ENCODE data around the gene GYS1.

GYS1 gene

DNA sequence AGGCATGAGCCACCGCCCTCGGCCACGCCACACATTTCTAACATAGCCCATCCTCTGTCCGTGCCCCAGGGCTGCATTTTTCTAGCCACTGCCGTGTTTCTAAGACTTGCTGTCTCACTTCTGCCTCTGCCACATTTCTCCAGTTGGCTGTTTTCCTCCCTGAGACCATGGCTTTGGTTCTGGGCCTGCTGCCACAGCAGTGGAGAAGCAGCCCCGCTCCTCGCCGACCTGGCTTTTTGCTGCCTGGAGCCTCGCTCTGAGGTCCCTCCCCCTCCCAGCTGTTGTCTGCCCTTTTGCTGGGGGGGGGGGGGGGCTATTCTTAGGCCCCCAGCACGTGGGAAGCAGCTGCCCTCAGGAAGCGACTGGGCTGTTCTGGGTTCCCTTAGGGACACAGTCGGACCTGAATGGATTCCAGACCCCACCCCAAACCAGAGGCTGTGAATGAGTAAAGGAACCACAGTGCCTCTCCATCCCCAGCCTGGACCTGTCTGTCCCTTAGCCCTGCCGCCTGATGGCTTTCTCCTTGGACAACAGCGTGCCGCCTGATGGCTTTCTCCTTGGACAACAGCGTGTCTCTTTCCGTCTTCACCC, 3.3 kb downstream of the GYS1 start:
- Histone ChIP-seq H3K4me1 (ENCODE audit: insufficient read depth, low read length, severe bottlenecking) (peaks cover 31% of the 10 kb centered on the region), H4K20me1 (ENCODE audit: insufficient read depth, low read length) (no peaks in the 10 kb centered on the region), H2AFZ (ENCODE audit: low read length) (no peak overlapping the region), H3K4me3 (ENCODE audit: low read depth, low read length, poor library complexity, severe bottlenecking) (no peak overlapping the region), H3K27me3 (ENCODE audit: insufficient read depth, low read length) (no peaks in the 10 kb centered on the region), H3K4me2 (ENCODE audit: low read length) (no peak overlapping the region), H3F3A (ENCODE audit: insufficient read depth, low read length) (no peaks in the 10 kb centered on the region), H3K9me3 (ENCODE audit: low read length) (no peaks in the 10 kb centered on the region), H3K27ac (ENCODE audit: low read depth, low read length, poor library complexity, severe bottlenecking) (no peak overlapping the region), H3K79me2 (ENCODE audit: insufficient read depth, low read length) (peaks cover 16% of the 10 kb centered on the region), H3K36me3 (ENCODE audit: insufficient read depth, low read length) (peaks cover 30% of the 10 kb centered on the region), H3K9me2 (ENCODE audit: low read depth, low read length) (no peaks in the 10 kb centered on the region), H3K9ac (ENCODE audit: low read length) (no peak overlapping the region)
- TF ChIP-seq, protein P1, sequence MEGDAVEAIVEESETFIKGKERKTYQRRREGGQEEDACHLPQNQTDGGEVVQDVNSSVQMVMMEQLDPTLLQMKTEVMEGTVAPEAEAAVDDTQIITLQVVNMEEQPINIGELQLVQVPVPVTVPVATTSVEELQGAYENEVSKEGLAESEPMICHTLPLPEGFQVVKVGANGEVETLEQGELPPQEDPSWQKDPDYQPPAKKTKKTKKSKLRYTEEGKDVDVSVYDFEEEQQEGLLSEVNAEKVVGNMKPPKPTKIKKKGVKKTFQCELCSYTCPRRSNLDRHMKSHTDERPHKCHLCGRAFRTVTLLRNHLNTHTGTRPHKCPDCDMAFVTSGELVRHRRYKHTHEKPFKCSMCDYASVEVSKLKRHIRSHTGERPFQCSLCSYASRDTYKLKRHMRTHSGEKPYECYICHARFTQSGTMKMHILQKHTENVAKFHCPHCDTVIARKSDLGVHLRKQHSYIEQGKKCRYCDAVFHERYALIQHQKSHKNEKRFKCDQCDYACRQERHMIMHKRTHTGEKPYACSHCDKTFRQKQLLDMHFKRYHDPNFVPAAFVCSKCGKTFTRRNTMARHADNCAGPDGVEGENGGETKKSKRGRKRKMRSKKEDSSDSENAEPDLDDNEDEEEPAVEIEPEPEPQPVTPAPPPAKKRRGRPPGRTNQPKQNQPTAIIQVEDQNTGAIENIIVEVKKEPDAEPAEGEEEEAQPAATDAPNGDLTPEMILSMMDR (IDR thresholded peaks at IDR 0.05; ENCODE audit: low read length) = no peak
- TF ChIP-seq EZH2 (IDR thresholded peaks at IDR 0.05; ENCODE audit: borderline replicate concordance, low read length) = no peak

DNA sequence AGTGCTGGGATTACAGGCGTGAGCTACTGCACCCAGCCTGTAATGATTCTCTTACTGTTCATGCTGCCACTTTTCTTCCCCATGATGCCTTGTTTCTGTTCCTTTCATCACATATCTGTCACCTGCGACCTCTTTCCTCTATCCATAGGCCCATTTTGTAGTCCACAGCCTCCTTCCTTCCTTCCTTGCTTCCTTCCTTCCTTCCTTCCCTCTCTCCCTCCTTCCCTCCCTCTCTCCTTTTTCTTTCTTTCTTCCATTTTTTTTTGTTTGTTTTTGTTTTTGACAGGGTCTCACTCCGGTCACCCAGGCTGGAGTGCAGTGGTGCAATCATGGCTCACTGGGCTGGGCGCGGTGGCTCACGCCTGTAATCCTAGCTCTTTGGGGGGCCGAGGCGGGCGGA, 4.2 kb downstream of the GYS1 start:
- no peak for TF ChIP-seq EZH2 (IDR thresholded peaks at IDR 0.05; ENCODE audit: borderline replicate concordance, low read length)
- TF ChIP-seq, protein P1 (IDR thresholded peaks at IDR 0.05; ENCODE audit: low read length) = no peak
- Histone ChIP-seq H2AFZ (ENCODE audit: low read length) (no peak overlapping the region), H3K27me3 (ENCODE audit: insufficient read depth, low read length) (no peaks in the 10 kb centered on the region)

DNA sequence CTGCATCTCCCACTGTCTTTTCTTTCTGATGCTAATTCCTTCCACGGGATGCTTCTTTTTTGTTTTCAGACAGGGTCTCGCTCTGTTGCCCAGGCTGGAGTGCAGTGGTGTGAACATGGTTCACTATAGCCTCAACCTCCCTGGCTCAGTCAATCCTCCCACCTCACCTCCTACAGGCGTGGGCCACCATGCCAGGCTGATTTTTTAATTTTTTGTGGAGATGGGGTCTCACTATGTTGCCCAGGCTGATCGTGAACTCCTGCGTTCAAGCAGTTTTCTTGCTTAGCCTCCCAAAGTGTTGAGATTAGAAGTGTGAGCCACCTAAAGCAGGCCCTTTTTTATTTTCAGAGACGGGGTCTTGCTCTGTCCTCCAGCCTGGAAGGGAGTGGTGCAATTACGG, 4.8 kb downstream of the GYS1 start:
- Histone ChIP-seq H3K9ac (ENCODE audit: low read length) (no peak overlapping the region), H3K27ac (ENCODE audit: low read depth, low read length, poor library complexity, severe bottlenecking) (peak overlapping the region; percentile 70), H3K9me2 (ENCODE audit: low read depth, low read length) (no peaks in the 10 kb centered on the region), H2AFZ (ENCODE audit: low read length) (no peak overlapping the region), H3K4me1 (ENCODE audit: insufficient read depth, low read length, severe bottlenecking) (peaks cover 24% of the 10 kb centered on the region), H3K4me2 (ENCODE audit: low read length) (no peak overlapping the region), H3K36me3 (ENCODE audit: insufficient read depth, low read length) (peaks cover 37% of the 10 kb centered on the region), H3K79me2 (ENCODE audit: insufficient read depth, low read length) (0 out of 2 replicates have a peak, but pooled peaks cover 6% of the 10 kb centered on the region), H3K4me3 (ENCODE audit: low read depth, low read length, poor library complexity, severe bottlenecking) (no peak overlapping the region), H3K27me3 (ENCODE audit: insufficient read depth, low read length) (no peaks in the 10 kb centered on the region), H3K9me3 (ENCODE audit: low read length) (no peaks in the 10 kb centered on the region), H3F3A (ENCODE audit: insufficient read depth, low read length) (no peaks in the 10 kb centered on the region), H4K20me1 (ENCODE audit: insufficient read depth, low read length) (no peaks in the 10 kb centered on the region)
- no peak for TF ChIP-seq EZH2 (IDR thresholded peaks at IDR 0.05; ENCODE audit: borderline replicate concordance, low read length)
- TF ChIP-seq, protein P1 (IDR thresholded peaks at IDR 0.05; ENCODE audit: low read length) = no peak

More for the DNA sequence above, 4.2 kb downstream of the GYS1 start:
- Histone ChIP-seq H4K20me1 (ENCODE audit: insufficient read depth, low read length) (no peaks in the 10 kb centered on the region), H3K4me2 (ENCODE audit: low read length) (no peak overlapping the region), H3K9me2 (ENCODE audit: low read depth, low read length) (no peaks in the 10 kb centered on the region), H3K4me1 (ENCODE audit: insufficient read depth, low read length, severe bottlenecking) (peaks cover 24% of the 10 kb centered on the region), H3K36me3 (ENCODE audit: insufficient read depth, low read length) (peaks cover 34% of the 10 kb centered on the region), H3K4me3 (ENCODE audit: low read depth, low read length, poor library complexity, severe bottlenecking) (no peak overlapping the region), H3F3A (ENCODE audit: insufficient read depth, low read length) (no peaks in the 10 kb centered on the region), H3K9ac (ENCODE audit: low read length) (no peak overlapping the region), H3K79me2 (ENCODE audit: insufficient read depth, low read length) (peaks cover 6% of the 10 kb centered on the region; the same call in 1 of the 2 replicates), H3K27ac (ENCODE audit: low read depth, low read length, poor library complexity, severe bottlenecking) (no peak overlapping the region), H3K9me3 (ENCODE audit: low read length) (no peaks in the 10 kb centered on the region)
